GM23248 (cell line): ENCODE data around the gene TXNRD2.

Experiments
- EZH2 ChIP-seq: fragments of 200-600 bp; sonication (generic); IDR thresholded peaks from 2 replicates; pipeline ENCODE4 v1.6.1; 2018; ENCODE audit warnings: antibody characterized with exemption, mild to moderate bottlenecking; ENCODE audit not compliant: insufficient read depth, poor library complexity, severe bottlenecking
- EZH2phosphoT487 ChIP-seq: fragments of 200-600 bp; sonication (generic); IDR thresholded peaks from 2 replicates; pipeline ENCODE4 v1.6.1; 2018; ENCODE audit warnings: antibody characterized with exemption, moderate library complexity, mild to moderate bottlenecking, low read depth; ENCODE audit not compliant: insufficient read depth

- no peak for TF ChIP-seq EZH2
- TF ChIP-seq EZH2phosphoT487: no peak
Measured at GRCh38 chr22:19955241-19956128, 13.9 kb upstream of the TXNRD2 start.
